Measurements from ENCODE around the gene ZCCHC7. TPM values are rescaled to one million over a fixed set of nuclear protein-coding genes. Genes with fewer than 3 reads are reported as not detected.

ZCCHC7 gene
- total RNA-seq, 1 donor from 2014 or later: 27.8 TPM

DNA sequence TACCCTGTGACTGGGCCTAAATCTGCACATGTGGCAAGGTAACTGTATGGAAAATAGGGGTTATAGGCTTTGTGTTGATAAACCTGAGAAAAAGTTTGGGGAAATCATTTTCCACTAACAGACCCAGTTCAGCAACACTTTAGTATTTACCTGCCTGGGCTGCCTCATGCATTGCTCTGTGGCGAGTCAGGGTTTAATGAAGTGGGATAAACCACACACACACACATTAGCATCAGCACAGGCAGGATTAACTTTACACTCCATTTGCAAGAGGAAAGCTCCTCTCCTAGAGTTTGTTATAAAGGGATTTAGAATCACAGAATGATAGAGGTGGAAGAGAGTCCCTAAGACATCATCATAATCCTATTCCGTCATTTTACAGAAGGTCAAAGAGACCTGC is 20.0 kb upstream of the ZCCHC7 start:
- TF ChIP-seq, protein P1, sequence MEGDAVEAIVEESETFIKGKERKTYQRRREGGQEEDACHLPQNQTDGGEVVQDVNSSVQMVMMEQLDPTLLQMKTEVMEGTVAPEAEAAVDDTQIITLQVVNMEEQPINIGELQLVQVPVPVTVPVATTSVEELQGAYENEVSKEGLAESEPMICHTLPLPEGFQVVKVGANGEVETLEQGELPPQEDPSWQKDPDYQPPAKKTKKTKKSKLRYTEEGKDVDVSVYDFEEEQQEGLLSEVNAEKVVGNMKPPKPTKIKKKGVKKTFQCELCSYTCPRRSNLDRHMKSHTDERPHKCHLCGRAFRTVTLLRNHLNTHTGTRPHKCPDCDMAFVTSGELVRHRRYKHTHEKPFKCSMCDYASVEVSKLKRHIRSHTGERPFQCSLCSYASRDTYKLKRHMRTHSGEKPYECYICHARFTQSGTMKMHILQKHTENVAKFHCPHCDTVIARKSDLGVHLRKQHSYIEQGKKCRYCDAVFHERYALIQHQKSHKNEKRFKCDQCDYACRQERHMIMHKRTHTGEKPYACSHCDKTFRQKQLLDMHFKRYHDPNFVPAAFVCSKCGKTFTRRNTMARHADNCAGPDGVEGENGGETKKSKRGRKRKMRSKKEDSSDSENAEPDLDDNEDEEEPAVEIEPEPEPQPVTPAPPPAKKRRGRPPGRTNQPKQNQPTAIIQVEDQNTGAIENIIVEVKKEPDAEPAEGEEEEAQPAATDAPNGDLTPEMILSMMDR (IDR thresholded peaks at IDR 0.05; ENCODE audit: unreplicated experiment): no peak
- no peak for DNase-seq (ENCODE audit: low spot score in 2 of 2, unreplicated experiment in 2 of 2)
- H3K36me3 Mint-ChIP-seq: no peaks in the 10 kb centered on the region
- H3K27me3 Mint-ChIP-seq (ENCODE audit: low read depth): peaks cover 3% of the 10 kb centered on the region
- H3K27ac Mint-ChIP-seq: no peak overlapping the region
- H3K9me3 Mint-ChIP-seq: no peaks in the 10 kb centered on the region
- no peak overlapping the region for H3K4me3 Mint-ChIP-seq
- H3K4me1 Mint-ChIP-seq: no peaks in the 10 kb centered on the region

DNA sequence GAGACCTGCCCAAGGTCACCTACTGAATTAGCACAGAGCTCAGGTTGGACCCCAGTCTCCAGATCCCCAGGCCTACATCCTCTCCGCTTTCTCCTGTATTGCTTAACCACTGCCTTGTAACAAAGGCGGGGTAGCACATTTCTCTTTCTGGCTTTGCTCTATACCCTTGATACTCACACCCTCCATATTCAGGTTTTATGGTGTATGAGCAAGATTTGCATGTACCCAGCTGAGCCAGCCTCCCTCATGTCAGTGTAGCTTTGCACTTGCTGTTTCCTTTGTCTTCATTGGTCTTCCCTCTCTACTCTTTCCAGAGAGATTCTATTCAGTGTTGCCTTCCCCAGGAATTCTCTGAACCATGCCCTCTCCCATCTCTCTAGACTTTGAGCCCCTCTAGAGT is 19.6 kb upstream of the ZCCHC7 start:
- H3K9me3 Mint-ChIP-seq: no peaks in the 10 kb centered on the region
- peaks cover 3% of the 10 kb centered on the region for H3K27me3 Mint-ChIP-seq (ENCODE audit: low read depth)
- H3K27ac Mint-ChIP-seq: no peak overlapping the region
- TF ChIP-seq, protein P1 (IDR thresholded peaks at IDR 0.05; ENCODE audit: unreplicated experiment): no peak
- H3K4me3 Mint-ChIP-seq: no peak overlapping the region
- H3K4me1 Mint-ChIP-seq: no peaks in the 10 kb centered on the region
- no peaks in the 10 kb centered on the region for H3K36me3 Mint-ChIP-seq
- DNase-seq (ENCODE audit: low spot score in 2 of 2, unreplicated experiment in 2 of 2): no peak

DNA sequence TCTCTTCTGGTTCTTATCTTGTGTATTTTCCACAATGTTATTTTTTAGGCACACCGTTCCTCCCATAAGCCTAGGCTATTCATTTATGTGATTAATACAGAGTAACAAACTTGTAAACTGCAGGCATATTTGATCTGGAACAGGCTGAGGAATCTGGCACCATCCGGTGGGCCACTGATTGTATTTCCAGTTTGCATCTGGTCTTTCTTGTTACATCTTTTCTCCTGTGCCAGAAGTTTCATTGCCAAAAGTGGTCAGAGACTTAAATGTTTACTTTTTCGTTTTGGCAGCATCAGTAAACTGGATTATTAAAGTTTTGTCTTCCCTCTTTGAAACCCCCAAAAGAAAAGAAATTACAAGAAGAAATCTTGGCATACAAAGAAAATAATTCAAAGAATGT is 17.9 kb upstream of the ZCCHC7 start:
- no peaks in the 10 kb centered on the region for H3K9me3 Mint-ChIP-seq
- DNase-seq (ENCODE audit: low spot score in 2 of 2, unreplicated experiment in 2 of 2): no peak
- H3K4me3 Mint-ChIP-seq: no peak overlapping the region
- no peaks in the 10 kb centered on the region for H3K4me1 Mint-ChIP-seq
- H3K36me3 Mint-ChIP-seq: no peaks in the 10 kb centered on the region
- no peak overlapping the region for H3K27ac Mint-ChIP-seq
- peaks cover 7% of the 10 kb centered on the region for H3K27me3 Mint-ChIP-seq (ENCODE audit: low read depth)
- TF ChIP-seq, protein P1 (IDR thresholded peaks at IDR 0.05; ENCODE audit: unreplicated experiment): no peak

DNA sequence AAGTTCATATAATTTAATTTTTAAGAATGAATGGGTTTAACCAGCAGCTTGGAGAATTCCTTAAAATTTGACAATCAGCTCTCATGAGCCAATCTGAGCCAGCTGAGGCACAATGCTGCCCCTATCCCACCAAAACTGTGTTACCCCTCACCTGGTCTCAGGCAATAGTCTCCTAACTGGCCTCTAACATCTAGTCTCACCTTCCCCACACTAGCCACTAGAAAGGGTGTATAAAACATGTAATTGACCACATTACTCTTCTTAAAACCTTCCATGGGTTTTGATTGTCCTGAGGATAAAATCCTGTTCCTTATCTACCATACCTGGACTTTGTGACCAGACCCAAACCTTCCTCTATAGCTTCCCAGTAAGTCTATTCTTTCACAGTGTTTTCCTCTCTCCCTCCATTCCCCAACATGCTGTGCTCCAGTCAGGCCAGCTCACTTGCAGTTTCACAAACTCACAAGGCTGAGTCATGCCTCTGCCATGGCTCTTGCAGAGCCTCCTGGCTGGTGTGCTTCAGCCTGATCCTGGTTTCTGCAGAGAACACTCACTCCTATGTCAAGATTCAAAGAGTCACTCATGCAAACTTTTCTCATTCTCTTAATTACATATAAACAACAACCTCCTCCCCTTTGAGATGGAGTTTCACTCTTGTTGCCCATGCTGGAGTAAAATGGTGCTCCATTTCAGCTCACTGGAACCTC is 16.0 kb upstream of the ZCCHC7 start:
- TF ChIP-seq, protein P1 (IDR thresholded peaks at IDR 0.05; ENCODE audit: unreplicated experiment): no peak
- Mint-ChIP-seq H3K36me3 (no peaks in the 10 kb centered on the region), H3K4me1 (no peaks in the 10 kb centered on the region), H3K27me3 (ENCODE audit: low read depth) (peaks cover 12% of the 10 kb centered on the region), H3K4me3 (no peak overlapping the region), H3K27ac (no peak overlapping the region), H3K9me3 (peaks cover 4% of the 10 kb centered on the region)
- DNase-seq (ENCODE audit: low spot score in 2 of 2, unreplicated experiment in 2 of 2): no peak

DNA sequence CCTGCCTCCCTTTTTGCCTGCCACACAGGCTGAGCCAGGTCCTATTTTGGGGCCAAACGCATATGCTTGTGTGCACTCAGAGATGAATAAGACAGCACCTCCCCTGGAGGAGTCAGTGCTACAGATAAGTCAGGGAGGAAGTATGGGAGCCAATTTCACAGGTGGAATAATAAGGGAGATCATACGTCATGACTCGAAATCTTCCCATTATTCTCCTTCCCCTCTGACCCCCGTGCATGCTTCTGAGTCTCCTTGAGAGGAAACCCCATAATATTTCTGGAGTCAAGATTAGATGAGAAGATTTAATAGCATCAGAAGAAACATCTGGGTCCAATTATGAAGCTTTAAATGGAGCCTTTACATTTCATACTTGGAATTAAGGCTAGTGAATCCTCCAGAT is 15.1 kb upstream of the ZCCHC7 start:
- H3K27ac Mint-ChIP-seq: no peak overlapping the region
- peaks cover 15% of the 10 kb centered on the region for H3K27me3 Mint-ChIP-seq (ENCODE audit: low read depth)
- TF ChIP-seq, protein P1 (IDR thresholded peaks at IDR 0.05; ENCODE audit: unreplicated experiment): no peak
- H3K4me1 Mint-ChIP-seq: no peaks in the 10 kb centered on the region
- no peak for DNase-seq (ENCODE audit: low spot score in 2 of 2, unreplicated experiment in 2 of 2)
- no peaks in the 10 kb centered on the region for H3K36me3 Mint-ChIP-seq
- H3K4me3 Mint-ChIP-seq: no peak overlapping the region
- peaks cover 4% of the 10 kb centered on the region for H3K9me3 Mint-ChIP-seq

Measured in mesothelial cell of epicardium (in vitro differentiated cells).